Loucy (cell line): Measurements from ENCODE around the gene MTHFR.

ENCODE experiments used
- H2AFZ ChIP-seq: fragments of 200-600 bp; sonication (generic); 2 replicates; pipeline ENCODE4 v1.6.0; 2016; ENCODE audit warnings: antibody characterized with exemption, mild to moderate bottlenecking, low read length, moderate library complexity
- H3F3A ChIP-seq: fragments of 200-600 bp; 2 replicates; pipeline ENCODE4 v1.6.0; 2016; ENCODE audit warnings: antibody characterized with exemption, low read depth, mild to moderate bottlenecking
- H3K27me3 ChIP-seq: fragments of 200-600 bp; sonication (generic); 2 replicates; pipeline ENCODE4 v1.6.1; 2014; ENCODE audit warnings: low read length, mild to moderate bottlenecking; ENCODE audit not compliant: insufficient read depth, poor library complexity, severe bottlenecking
- H3K36me3 ChIP-seq: fragments of 200-600 bp; sonication (generic); 2 replicates; pipeline ENCODE4 v1.6.1; 2016; ENCODE audit warnings: low read length; ENCODE audit not compliant: insufficient read depth
- H3K4me1 ChIP-seq: fragments of 200-600 bp; sonication (generic); 2 replicates; pipeline ENCODE4 v1.5.1; 2014; ENCODE audit warnings: low read length, mild to moderate bottlenecking; ENCODE audit not compliant: insufficient read depth, poor library complexity, severe bottlenecking
- H3K4me2 ChIP-seq: fragments of 200-600 bp; sonication (generic); 2 replicates; pipeline ENCODE4 v1.6.0; 2014; ENCODE audit warnings: antibody characterized with exemption, low read length, low read depth, mild to moderate bottlenecking; ENCODE audit not compliant: poor library complexity, severe bottlenecking
- H3K4me3 ChIP-seq: fragments of 200-600 bp; sonication (generic); 2 replicates; pipeline ENCODE4 v1.5.1; 2014; ENCODE audit warnings: low read length, mild to moderate bottlenecking, mixed read lengths; ENCODE audit not compliant: poor library complexity, severe bottlenecking
- H3K79me2 ChIP-seq: fragments of 200-600 bp; sonication (generic); 2 replicates; pipeline ENCODE4 v1.6.1; 2014; ENCODE audit warnings: low read length; ENCODE audit not compliant: insufficient read depth
- H3K9ac ChIP-seq: fragments of 200-600 bp; sonication (generic); 2 replicates; pipeline ENCODE4 v1.6.0; 2014; ENCODE audit warnings: mild to moderate bottlenecking, low read depth, low read length, moderate library complexity; ENCODE audit not compliant: poor library complexity, severe bottlenecking
- H3K9me2 ChIP-seq: fragments of 200-600 bp; sonication (generic); replicated peaks from 2 replicates; pipeline ENCODE4 v1.6.1; 2016; ENCODE audit warnings: low read depth, low read length, mixed read lengths
- H3K9me3 ChIP-seq: fragments of 200-600 bp; sonication (generic); 2 replicates; pipeline ENCODE4 v1.6.1; 2014; ENCODE audit warnings: mild to moderate bottlenecking, antibody characterized with exemption, low read length, low read depth; ENCODE audit not compliant: insufficient read depth
- H4K20me1 ChIP-seq: fragments of 200-600 bp; sonication (generic); 2 replicates; pipeline ENCODE4 v1.6.0; 2014; ENCODE audit warnings: antibody characterized with exemption, low read length, mild to moderate bottlenecking; ENCODE audit not compliant: insufficient read depth, poor library complexity, severe bottlenecking
- CTCF ChIP-seq: fragments of 200-600 bp; sonication (generic); conservative IDR thresholded peaks from 2 replicates; pipeline ENCODE4 v1.5.1; 2014; ENCODE audit warnings: mild to moderate bottlenecking, antibody characterized with exemption, low read length
- EZH2phosphoT487 ChIP-seq: fragments of 200-600 bp; IDR thresholded peaks from 2 replicates; pipeline ENCODE4 v1.6.1; 2018; ENCODE audit warnings: antibody characterized with exemption, mild to moderate bottlenecking, moderate library complexity, borderline replicate concordance

The MTHFR gene

GRCh38 chr1:11813021-11813420, 7.3 kb upstream of the MTHFR start:
- Histone ChIP-seq H4K20me1 (peaks cover 25% of the 10 kb centered on the region), H3K4me1 (peaks cover 34% of the 10 kb centered on the region), H3K4me2 (peak overlapping the region; percentile 37), H3K9me3 (no peaks in the 10 kb centered on the region), H3K4me3 (no peak overlapping the region), H3K79me2 (peaks cover 64% of the 10 kb centered on the region), H3F3A (0 out of 2 replicates have a peak, but pooled peaks cover 6% of the 10 kb centered on the region), H2AFZ (no peak overlapping the region), H3K9me2 (no peaks in the 10 kb centered on the region), H3K9ac (no peak overlapping the region), H3K27me3 (no peaks in the 10 kb centered on the region), H3K36me3 (peaks cover 46% of the 10 kb centered on the region; the same call in 1 of the 2 replicates)
- TF ChIP-seq EZH2phosphoT487 (no peak), CTCF (no peak)

- no peak overlapping the region for H2AFZ ChIP-seq
- TF ChIP-seq CTCF (no peak), EZH2phosphoT487 (no peak)
- H3F3A ChIP-seq, result 0 out of 2 replicates have a peak, but pooled peaks cover 6% of the 10 kb centered on the region
- no peaks in the 10 kb centered on the region for H3K27me3 ChIP-seq
- peaks cover 42% of the 10 kb centered on the region for H4K20me1 ChIP-seq
- H3K9me3 ChIP-seq, result no peaks in the 10 kb centered on the region
- H3K4me3 ChIP-seq, result peak overlapping the region; percentile 89
- H3K79me2 ChIP-seq, result peaks cover 72% of the 10 kb centered on the region
- H3K4me2 ChIP-seq, result peak overlapping the region; percentile 95
- no peaks in the 10 kb centered on the region for H3K9me2 ChIP-seq
- peak overlapping the region; percentile 80 for H3K9ac ChIP-seq
- H3K4me1 ChIP-seq, result peaks cover 75% of the 10 kb centered on the region
- peaks cover 10% of the 10 kb centered on the region; the same call in 1 of the 2 replicates for H3K36me3 ChIP-seq
Observed at GRCh38 chr1:11807133-11807532, 1.4 kb upstream of the MTHFR start.

- Histone ChIP-seq H3K4me3 (peak overlapping the region; percentile 89), H3K36me3 (peaks cover 8% of the 10 kb centered on the region; the same call in 1 of the 2 replicates), H3K79me2 (peaks cover 69% of the 10 kb centered on the region), H3K4me1 (peaks cover 73% of the 10 kb centered on the region), H3K27me3 (no peaks in the 10 kb centered on the region), H2AFZ (peak overlapping the region; percentile 66), H3K9ac (peak overlapping the region; percentile 80), H4K20me1 (peaks cover 42% of the 10 kb centered on the region), H3K9me3 (no peaks in the 10 kb centered on the region), H3K9me2 (no peaks in the 10 kb centered on the region), H3F3A (0 out of 2 replicates have a peak, but pooled peaks cover 6% of the 10 kb centered on the region), H3K4me2 (peak overlapping the region; percentile 95)
- TF ChIP-seq CTCF, result no peak
- no peak for TF ChIP-seq EZH2phosphoT487
Observed at GRCh38 chr1:11806307-11806936, 658 bp upstream of the MTHFR start.
